ENCODE results near the gene ARL15.
"Not testable (repeated sequence)": the region's sequence is repeated elsewhere in the genome, so short reads cannot be mapped to it uniquely, and the experiment has no call there.

The ARL15 gene

DNA sequence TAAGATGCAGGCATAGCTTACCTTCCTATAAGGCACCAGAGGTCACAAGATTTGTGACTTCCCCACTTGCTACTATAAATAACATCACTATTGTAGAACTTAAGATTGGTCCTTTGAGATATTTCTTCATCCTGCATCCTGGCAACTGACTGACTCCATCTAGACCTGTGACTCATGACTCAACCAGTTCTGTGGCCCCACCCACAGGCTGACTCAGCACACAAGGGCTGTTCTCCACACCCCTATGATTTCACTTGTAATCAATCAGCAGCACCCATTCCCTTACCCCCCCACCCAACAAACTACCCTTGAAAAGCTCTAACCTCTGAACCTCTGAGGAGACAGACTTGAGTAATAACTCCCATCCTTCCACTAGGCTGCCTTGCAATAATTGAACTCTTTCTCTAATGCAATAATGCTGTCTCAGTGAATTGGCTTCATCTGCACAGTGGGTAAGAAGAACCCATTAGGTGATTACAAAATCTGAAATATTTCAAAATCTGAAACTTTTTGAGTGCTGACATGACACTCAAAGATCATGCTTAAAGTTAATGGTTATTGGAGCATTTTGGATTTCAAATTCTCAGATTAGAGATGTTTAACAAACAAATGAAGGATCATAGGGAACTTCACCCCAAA lies 296.7 kb downstream of the ARL15 start:
- DNase-seq, result peak; percentile 74

DNA sequence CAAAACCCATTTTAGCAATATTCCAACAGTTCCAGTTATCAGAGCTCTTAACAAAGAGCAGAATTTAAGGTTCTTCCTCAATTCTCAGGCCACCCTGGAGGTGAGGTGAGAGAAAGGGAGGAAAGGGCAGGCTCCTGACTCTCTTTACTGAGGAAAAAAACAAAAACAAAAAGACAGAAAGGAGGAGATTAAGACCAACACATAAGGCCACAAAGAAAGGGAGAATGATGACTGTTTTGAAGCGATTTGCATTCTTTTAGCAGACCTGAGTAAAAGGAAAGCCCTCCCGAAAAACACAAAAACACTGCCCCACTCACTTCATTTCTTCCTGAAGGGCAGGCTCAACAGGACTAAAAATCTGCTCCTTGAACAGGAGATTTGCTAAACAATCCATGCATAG lies 300.5 kb downstream of the ARL15 start:
- no peak for DNase-seq

GRCh38 chr5:54009357-54009756 lies 301.0 kb downstream of the ARL15 start:
- DNase-seq, result no peak

DNA sequence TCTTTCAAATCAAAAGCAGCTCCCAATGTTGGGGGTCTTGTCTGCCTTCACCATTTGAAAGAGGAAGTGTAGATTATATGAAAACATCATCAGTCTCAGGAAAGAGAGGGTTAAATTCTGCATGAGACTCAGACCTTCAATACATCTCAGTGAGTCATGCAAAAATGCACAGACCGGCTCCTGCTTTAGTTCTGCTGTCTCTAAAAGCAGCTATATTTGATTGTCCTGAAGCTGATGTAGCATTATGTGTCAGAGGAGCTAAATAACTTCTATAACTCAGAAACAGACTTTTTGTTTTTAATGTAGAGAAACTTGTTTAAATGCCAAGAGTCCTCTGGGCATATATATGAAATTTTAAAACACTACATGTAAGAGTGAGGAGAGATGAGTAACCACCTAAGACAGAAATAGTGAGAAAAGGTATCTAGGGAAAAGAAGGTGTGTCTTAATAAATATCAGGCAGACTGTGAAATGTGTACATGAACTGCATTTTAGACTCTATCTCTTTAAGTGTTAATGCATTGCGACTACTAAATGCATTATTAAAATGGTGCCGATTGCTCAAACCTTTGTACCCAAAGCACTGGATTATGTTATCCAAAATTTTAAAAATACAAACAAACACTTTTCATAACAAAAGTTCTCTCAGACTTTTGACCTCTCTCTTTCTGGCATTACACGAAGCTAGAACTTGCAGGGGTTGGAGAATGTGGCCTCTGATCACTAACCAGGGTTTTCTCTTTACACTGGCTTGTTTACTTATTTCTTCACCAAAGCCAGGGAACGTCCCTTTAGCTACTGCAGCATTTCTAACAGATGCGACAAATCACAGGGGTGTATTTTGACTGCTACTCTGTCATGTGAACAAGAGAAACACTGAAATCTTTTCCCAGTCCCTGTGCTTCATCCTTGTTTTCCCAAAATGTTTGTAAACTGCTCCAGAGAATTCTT lies 302.3 kb downstream of the ARL15 start:
- no peak for DNase-seq

DNA sequence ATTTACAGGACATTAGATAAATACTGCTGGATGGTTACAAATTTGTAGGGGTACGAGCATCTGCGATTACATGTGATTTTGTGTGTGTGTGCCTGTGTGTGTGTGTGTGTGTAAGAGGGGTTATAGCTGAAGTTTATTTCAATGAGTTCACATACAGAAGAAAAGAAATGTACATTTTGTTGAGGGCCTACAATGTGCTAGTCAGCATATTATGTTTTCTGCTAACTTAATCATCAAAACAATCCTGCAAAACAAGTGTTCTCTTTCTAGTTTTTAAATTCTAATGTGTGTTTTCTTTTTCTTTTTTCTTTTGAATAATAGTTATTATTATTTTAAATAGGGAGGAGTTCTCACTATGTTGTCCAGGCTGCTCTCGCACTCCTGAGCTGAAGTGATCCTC lies 305.7 kb downstream of the ARL15 start:
- no peak for DNase-seq

DNA sequence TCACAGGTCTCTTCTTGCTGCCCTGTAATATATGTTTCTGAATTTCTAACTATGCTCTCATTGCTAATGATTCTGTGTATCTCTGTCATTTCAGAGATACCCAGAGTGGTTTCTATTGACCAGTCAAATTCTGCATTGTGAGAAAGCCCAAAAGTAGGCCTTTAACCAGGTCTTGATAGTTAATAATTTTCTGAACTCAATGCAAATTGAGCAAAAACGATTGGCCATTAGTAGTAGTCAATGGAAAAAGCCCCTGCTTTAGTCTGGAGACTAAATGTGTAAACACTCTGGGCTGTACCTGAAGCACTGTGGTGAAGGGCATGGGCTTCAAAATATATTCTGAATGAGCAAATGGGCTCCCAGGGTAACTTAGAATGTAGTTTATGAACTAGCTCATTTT lies 307.6 kb downstream of the ARL15 start:
- no peak for DNase-seq

GRCh38 chr5:54001976-54002775 lies 308.2 kb downstream of the ARL15 start:
- DNase-seq, result no peak

- DNase-seq, result no peak
Measured at GRCh38 chr5:54000011-54000410, 310.4 kb downstream of the ARL15 start.

GRCh38 chr5:53997736-53998627 lies 312.4 kb downstream of the ARL15 start:
- DNase-seq, result no peak

DNA sequence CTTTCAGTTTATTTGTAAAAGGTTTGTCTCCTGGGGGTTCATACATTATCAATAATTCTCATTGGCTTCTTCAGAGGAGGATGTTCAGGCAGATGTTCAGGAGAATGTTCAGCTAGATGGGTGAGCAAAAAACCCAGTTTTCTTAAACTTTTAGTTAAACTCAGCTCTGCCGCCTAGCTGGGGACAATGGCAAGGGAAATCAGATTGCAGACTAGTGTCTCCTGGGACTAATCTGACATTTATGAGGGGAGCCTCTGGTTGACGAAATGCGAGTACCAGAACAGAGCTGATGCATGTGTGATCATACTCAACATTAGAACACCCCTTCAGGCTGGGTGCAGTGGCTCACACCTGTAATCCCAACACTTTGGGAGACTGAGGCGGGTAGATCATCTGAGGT lies 314.4 kb downstream of the ARL15 start:
- DNase-seq, result no peak

- DNase-seq, result peak; percentile 21
Measured at GRCh38 chr5:53994148-53994547, 316.2 kb downstream of the ARL15 start.

DNA sequence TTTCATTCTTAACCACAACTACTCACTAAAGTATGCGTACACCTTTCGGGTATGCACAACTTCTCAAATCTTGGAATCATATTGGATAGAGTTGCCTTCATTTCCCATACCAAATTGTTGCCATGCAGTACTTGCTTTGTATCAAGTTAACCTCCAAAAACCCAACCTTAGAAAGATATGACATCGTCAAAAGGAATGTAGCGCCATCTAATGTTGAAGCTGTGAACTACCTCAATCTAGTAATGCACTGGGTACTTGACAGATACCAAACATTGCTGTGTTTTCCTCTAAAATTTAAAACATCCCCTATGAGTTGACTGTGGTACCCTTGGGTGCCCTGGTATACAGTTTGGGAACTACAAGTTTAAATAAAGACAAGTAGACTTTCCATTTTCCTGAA lies 318.4 kb downstream of the ARL15 start:
- no peak for DNase-seq

GRCh38 chr5:53987101-53987500 lies 323.3 kb downstream of the ARL15 start:
- DNase-seq, result no peak

GRCh38 chr5:53985796-53986195 lies 324.6 kb downstream of the ARL15 start:
- no peak for DNase-seq

GRCh38 chr5:53984971-53985370 lies 325.4 kb downstream of the ARL15 start:
- DNase-seq, result no peak

DNA sequence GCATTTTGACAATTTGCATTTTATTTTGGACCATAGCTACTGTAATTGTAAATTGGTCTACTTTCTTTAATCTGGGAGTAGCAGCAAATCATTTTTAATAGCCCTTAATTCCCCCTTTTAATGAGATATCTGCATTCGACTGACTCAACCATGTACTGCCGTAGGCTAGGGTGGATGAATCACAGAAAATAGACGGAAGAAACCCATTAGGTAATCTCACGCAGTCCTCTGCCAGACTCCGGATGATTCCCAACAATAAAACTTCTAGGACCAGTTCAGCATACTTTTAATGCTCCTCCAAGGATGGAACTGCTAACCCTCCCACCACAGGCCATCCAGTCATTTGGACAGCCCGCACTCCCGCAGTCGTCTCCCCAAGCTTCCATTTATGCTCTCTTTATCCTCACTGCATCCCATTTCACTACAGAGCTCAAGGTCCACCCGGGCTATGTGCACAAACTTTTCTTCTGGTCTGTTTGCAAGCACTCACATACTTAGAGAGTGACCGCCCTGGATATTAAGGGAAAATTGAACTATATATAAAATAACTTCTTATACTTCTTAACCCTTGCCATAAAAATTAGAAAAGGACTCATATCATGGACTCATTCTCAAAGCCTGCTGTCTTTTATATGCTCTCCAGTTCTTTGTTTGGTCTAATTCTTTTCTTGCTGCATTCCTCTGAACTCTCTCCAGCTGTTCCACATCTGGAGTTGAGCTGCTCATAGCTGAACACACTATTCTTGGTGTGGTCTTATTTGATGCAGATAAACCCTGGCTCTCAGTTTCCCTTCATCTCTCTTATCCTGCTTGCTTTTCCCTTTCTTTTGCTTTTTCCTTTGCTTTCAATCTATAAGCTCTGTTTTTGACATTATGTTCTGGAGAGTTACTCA lies 326.6 kb downstream of the ARL15 start:
- no peak for DNase-seq

- DNase-seq, result not testable (repeated sequence)
Measured at GRCh38 chr5:53982319-53982718, 328.1 kb downstream of the ARL15 start.

DNA sequence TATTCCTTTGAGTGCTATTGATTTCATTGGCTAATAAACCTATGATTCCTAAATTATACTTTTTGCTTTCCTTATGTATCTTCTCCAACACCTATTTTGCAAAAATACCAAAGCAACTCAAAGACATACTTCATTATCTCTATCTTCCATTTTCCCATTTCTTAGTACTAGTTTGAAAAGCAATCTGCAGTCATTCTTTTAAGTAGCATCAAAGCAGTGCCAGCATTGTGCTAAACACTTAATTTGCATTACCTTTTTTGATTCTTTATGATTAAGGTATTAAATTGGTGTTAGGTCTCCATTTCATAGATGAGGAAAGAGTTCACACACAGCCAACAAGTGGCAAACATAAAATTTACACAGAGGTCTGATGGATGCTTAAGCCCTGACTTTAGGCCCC lies 330.3 kb downstream of the ARL15 start:
- DNase-seq, result no peak

GRCh38 chr5:53974021-53974420 lies 336.4 kb downstream of the ARL15 start:
- DNase-seq, result no peak

DNA sequence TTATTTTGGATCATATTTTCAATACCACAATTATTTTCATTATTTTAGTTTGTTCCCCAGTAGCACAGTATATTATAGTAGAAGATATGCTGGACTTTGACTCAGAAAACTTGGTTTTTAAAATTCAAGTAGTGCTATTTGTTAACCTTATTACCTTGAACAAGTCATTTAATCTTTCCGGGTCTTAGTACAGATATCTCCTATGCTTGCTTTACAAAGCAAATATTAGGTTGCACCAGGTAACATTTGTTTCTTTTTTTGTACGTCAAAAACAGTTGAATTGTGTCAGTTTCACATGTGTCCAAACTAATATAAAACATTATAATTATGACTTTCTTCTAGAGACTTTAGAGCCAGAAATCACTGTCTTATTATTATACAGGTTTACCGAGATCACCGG lies 338.1 kb downstream of the ARL15 start:
- no peak for DNase-seq

- no peak for DNase-seq
Measured at GRCh38 chr5:53971551-53971950, 338.8 kb downstream of the ARL15 start.

All from activated CD4-positive, alpha-beta T cell treated with anti-CD3 and anti-CD28 coated beads, Interleukin-10, Interleukin-2, amounts not matched to agents 100 ng/mL and 50 ng/mL, durations not matched to agents 16 hours and 8 hours (primary cell).